PC-3 (cell line): Measurements from ENCODE around the gene CASZ1.

Source experiments
- EZH2 ChIP-seq: fragments of 300-600 bp; sonication (generic); IDR thresholded peaks from one replicate; pipeline ENCODE4 v1.6.1; 2017; ENCODE audit warnings: antibody characterized with exemption, mild to moderate bottlenecking, low read length; ENCODE audit not compliant: unreplicated experiment
- EZH2phosphoT487 ChIP-seq: fragments of 300-600 bp; sonication (generic); IDR thresholded peaks from 2 replicates; pipeline ENCODE4 v1.6.1; 2018; ENCODE audit warnings: mild to moderate bottlenecking, antibody characterized with exemption, low read length, borderline replicate concordance
- TF ChIP-seq, protein P1 (sequence below): fragments of 300-600 bp; sonication (generic); conservative IDR thresholded peaks from 2 replicates; pipeline ENCODE4 v1.5.1; 2017; ENCODE audit warnings: antibody characterized with exemption, low read depth, mild to moderate bottlenecking, low read length

DNA sequence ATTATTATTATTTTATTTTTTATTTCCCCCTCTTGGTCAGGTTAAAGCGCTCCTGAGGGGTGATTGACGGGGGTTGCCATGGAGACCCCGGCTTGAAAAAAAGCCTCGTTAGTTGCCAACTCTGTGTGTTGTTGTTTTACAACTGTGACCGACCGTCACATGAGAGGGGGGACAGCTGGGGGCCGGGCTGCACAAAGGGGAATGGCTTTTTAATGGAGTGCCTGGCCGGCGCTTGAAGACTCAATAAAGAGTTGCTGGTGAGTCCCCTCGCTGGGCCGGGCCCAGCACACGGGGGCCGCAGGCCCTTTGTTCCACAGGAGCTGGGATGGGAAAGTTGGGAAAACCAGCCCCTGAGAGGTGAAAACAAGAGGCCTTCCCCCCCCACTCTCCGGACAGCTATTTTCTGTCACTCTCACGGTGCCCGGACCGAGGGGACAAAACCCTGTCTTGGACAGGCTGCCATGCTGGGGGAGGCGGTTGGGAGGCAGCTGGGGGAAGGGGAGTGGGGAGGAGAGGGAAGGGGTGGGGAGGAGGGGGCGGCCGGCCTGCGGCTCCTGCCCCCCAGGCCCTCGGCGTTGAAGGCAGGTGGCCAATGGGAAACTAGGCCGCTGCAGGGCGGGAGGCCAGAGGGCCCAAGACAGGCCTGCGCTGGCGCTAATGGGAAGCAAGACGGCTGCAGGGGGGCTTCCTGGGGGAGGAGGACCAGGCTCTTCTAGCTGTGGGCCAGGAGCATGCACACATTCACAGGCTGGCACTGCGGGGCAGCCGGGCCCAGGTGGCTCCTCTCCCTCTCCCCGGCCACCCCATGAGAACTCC is 67.6 kb downstream of the CASZ1 start:
- TF ChIP-seq, protein P1, sequence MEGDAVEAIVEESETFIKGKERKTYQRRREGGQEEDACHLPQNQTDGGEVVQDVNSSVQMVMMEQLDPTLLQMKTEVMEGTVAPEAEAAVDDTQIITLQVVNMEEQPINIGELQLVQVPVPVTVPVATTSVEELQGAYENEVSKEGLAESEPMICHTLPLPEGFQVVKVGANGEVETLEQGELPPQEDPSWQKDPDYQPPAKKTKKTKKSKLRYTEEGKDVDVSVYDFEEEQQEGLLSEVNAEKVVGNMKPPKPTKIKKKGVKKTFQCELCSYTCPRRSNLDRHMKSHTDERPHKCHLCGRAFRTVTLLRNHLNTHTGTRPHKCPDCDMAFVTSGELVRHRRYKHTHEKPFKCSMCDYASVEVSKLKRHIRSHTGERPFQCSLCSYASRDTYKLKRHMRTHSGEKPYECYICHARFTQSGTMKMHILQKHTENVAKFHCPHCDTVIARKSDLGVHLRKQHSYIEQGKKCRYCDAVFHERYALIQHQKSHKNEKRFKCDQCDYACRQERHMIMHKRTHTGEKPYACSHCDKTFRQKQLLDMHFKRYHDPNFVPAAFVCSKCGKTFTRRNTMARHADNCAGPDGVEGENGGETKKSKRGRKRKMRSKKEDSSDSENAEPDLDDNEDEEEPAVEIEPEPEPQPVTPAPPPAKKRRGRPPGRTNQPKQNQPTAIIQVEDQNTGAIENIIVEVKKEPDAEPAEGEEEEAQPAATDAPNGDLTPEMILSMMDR = no peak
- TF ChIP-seq EZH2 (no peak), EZH2phosphoT487 (no peak)
